ENCODE measurements around the gene PDXK.
"Not testable (repeated sequence)": the region's sequence is repeated elsewhere in the genome, so short reads cannot be mapped to it uniquely, and the experiment has no call there.

Gene PDXK

GRCh38 chr21:43718872-43719747 is at the start of gene PDXK:
Gene PDXK, plus strand, starts transcription at chr21:43719129. Its CDS starts 166 bp downstream, at chr21:43719295.
- Histone ChIP-seq H3K4me3 (peak within 1 kb of the TSS; percentile 82 to 99 (median 93)), H3K27ac (peak within 1 kb of the TSS; percentile 63 to 97 (median 90))

- H3K4me3 ChIP-seq = no peak overlapping the region
- H3K27ac ChIP-seq = no peak overlapping the region
These were observed 48.9 kb upstream of the PDXK start for GRCh38 chr21:43669828-43670605.

GRCh38 chr21:43675871-43676270 is 43.1 kb upstream of the PDXK start:
- no peak overlapping the region for H3K27ac ChIP-seq

GRCh38 chr21:43676391-43676790 is 42.5 kb upstream of the PDXK start:
- Histone ChIP-seq H3K27ac (no peak overlapping the region), H3K4me3 (no peak overlapping the region)

More at GRCh38 chr21:43675871-43676270, 43.1 kb upstream of the PDXK start:
- H3K4me3 ChIP-seq = no peak overlapping the region

GRCh38 chr21:43679951-43680350 is 39.0 kb upstream of the PDXK start:
- Histone ChIP-seq H3K4me3 (no peak overlapping the region), H3K27ac (no peak overlapping the region)

- H3K27ac ChIP-seq, H3K4me3 ChIP-seq: not testable (repeated sequence)
These were observed 38.5 kb upstream of the PDXK start for GRCh38 chr21:43680421-43680820.

- no peak overlapping the region for H3K27ac ChIP-seq
- H3K4me3 ChIP-seq = no peak overlapping the region
These were observed 37.3 kb upstream of the PDXK start for GRCh38 chr21:43681650-43682049.

- Histone ChIP-seq H3K27ac (peak overlapping the region in 1 of 21 experiments; percentile 31), H3K4me3 (no peak overlapping the region)
These were observed 34.5 kb upstream of the PDXK start for GRCh38 chr21:43684424-43684823.

GRCh38 chr21:43686811-43687565 is 31.9 kb upstream of the PDXK start:
- Histone ChIP-seq H3K4me3 (no peak overlapping the region), H3K27ac (no peak overlapping the region)

GRCh38 chr21:43687566-43688399 is 31.1 kb upstream of the PDXK start:
- H3K27ac ChIP-seq = peak overlapping the region in 2 of 21 experiments; percentile 15 to 30
- no peak overlapping the region for H3K4me3 ChIP-seq

GRCh38 chr21:43688906-43689305 is 30.0 kb upstream of the PDXK start:
- Histone ChIP-seq H3K4me3 (no peak overlapping the region), H3K27ac (no peak overlapping the region)

GRCh38 chr21:43689556-43690337 is 29.2 kb upstream of the PDXK start:
- Histone ChIP-seq H3K27ac (no peak overlapping the region), H3K4me3 (no peak overlapping the region)

GRCh38 chr21:43690346-43690745 is 28.6 kb upstream of the PDXK start:
- Histone ChIP-seq H3K4me3 (no peak overlapping the region), H3K27ac (no peak overlapping the region)

GRCh38 chr21:43691086-43691795 is 27.7 kb upstream of the PDXK start:
- H3K4me3 ChIP-seq = no peak overlapping the region
- H3K27ac ChIP-seq = no peak overlapping the region

- no peak overlapping the region for H3K4me3 ChIP-seq
- H3K27ac ChIP-seq = no peak overlapping the region
These were observed 27.1 kb upstream of the PDXK start for GRCh38 chr21:43691801-43692200.

- no peak overlapping the region for H3K27ac ChIP-seq
- H3K4me3 ChIP-seq = no peak overlapping the region
These were observed 26.0 kb upstream of the PDXK start for GRCh38 chr21:43692949-43693348.

- no peak overlapping the region for H3K27ac ChIP-seq
These were observed 24.9 kb upstream of the PDXK start for GRCh38 chr21:43693981-43694380.

More at GRCh38 chr21:43693981-43694380, 24.9 kb upstream of the PDXK start:
- H3K4me3 ChIP-seq = no peak overlapping the region

All from skin epidermis (tissue), 12 donors.